CD4-positive, alpha-beta T cell treated with Interleukin-12 subunit alpha and Interleukin-12 subunit beta, for 1 hour (primary cell): ENCODE results near the gene RHD.
"Not testable (repeated sequence)": the region's sequence is repeated elsewhere in the genome, so short reads cannot be mapped to it uniquely, and the experiment has no call there.

Experiments
- DNase-seq: peaks from one replicate; pipeline ENCODE4 v3.0.0-alpha.2; 2020

The RHD gene

DNA sequence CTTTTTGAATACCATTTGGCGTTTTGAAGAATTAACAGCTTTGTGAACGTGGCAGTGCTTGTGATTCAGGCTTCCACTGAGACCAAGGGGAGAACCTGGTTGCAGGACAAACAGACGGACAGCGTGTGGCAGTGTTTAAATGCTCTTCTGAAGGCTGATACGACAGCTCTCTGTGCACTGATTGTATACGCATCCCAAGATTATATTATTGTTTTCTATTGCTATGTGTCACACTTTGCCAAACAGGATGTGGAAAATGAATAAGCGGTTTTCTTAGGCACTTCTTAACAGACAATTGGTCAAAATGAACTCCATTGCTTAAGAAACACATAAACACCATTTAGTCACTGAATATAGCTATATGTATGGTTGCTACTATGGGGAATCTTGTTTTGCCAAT, 12.5 kb upstream of the RHD start:
- not testable (repeated sequence) for DNase-seq

DNA sequence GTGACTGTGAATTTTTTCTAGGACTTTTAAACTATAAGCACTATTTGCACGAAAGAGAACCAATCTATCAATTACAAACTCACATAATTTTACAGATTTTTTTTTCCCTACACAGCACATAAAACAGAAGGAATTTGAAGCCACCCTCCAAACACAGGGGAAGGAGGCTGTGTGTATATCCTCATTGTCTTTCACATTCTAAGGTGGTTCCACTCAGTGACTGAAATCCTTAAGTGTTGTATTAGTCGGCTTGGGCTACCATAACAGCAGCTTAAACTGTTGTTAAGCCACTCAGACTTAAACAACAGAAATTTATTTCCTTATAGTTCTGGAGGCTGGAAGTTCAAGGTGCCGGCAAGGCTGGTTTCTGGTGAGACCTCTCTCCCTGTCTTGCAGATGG, 12.0 kb upstream of the RHD start:
- DNase-seq: not testable (repeated sequence)

DNA sequence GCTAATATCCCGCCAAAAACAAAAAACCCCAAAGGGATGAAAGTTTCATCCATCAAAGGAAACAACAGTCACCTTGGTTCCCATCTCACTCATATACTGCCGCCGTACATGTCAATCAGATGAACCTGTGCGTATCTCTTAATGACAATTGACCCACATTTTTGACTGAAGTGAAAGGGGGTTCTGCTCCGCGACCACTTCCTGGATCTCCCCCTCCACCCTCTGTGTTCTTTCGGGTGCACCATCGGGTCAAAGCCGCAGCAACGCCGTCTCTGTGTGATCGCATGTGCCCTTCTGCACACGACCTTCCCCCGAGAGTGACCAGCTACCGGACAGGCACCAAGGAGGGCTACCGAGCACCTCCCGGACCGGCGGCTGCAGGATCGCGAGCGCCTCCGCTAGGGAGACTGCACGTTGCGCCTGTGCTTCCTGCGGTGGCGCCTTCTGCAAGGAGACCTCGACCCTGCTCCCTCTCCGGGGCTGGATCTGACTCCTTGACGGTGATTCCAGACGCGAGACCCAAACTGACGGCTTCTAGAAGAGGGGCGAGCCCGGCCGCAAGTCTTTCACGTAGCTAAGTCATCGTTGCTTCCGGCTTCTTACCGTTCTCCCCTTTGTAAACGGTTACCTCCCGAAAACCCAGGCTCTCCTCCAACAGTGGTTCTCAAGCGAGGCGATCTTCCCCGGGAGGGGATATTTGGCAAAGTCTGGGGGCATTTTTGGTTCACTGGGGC, 5.6 kb upstream of the RHD start:
- peak; percentile 31 for DNase-seq

DNA sequence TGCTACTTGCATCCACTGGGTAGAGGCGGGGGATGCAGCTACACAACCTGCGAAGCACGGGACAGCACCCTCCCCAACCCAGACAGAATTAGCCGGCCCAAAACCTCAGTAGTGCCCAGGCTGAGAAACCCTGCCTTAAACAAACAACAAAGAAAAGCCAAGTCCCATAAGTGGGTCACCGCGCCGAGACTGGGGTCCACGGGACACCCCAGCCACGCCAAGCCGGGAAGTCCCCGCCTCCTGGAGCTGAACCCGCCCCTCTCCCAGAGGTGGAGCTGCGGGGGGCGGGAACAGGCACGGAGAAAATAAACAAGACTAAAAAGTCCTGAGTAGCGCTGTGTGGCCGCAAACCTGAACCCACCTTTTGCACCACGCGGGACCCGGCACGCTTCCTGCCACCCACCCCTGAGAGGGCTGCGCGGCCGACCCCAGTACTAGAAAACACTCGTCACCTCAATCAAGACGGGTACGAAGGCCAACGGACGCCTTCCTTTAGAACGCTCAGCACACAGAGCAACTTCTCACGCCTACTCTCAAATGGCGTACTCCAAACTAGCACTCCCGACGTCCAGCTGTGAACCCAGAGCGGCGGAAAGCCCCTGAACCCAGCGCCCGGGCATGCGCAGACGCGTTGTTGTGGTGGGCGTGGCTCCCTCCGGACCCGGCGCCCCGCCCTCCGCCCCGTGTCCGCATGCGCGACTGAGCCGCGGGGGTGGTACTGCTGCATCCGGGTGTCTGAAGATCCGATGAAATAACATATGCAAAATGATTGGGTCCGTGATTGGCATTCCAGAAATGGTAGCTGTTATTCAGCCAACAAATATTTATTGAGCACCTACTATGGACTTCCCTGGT, 4.8 kb upstream of the RHD start:
- DNase-seq: peak; percentile 89

DNA sequence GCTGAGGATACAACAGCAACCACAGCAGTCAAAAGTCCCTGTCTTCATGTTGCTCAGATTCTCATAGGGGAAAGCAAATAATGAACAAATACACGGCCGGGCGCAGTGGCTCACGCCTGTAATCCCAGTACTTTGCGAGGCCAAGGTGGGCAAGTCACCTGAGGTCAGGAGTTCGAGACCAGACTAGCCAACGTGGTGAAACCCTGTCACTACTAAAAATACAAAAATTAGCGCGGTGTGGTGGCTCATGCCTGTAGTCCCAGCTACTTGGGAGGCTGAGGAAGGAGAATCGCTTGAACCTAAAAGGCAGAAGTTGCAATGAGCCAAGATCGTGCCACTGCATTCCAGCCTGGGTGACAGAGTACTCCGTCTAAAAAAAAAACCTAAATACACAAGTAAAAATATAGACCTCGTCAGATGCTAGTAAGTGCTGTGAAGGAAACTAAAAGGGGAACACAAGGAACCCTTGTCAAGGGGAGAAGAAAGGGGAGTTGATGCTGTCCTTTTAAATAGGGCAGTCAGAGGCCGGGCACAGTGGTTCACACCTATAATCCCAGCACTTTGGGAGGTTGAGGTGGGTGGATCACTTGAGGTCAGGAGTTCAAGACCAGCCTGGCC, 4.1 kb upstream of the RHD start:
- DNase-seq: not testable (repeated sequence)

DNA sequence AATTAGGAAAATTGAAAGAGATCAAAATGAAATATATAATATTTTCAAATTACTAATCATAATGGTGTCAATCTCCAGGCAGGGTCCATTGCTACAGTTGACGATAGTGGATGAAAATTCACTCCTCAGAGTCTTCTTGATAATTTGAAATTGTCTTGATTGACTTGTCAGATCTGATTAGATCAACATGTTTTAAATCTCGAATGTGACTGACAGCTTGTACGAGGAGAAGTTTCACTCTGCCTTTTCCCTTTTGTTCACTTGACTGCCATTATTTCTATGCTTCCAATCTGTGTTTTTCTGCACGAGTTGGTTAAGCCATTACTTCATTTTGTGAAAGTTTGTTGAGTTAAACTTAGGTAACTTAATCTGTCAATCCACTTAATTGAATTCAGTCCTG, 3.3 kb downstream of the RHD start:
- not testable (repeated sequence) for DNase-seq

DNA sequence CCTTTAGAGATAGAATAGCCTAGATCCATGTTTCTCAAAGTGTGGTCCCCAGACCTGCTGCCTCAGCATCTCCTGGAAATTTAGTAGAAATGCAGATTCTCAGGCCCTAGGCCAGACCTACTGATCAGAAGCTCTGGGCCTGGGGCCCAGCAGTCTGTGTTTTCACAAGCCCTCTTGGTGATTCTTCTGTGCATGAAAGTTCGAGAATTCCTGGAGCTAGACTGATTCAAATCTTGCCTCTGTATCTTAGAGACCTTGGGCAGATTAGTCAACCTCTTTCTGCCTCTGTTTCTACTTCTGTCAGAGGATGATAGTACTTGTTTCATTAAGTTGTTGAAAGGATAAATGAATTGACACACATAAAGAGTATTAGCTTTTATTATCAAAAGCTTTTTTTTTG, 5.0 kb downstream of the RHD start:
- not testable (repeated sequence) for DNase-seq

DNA sequence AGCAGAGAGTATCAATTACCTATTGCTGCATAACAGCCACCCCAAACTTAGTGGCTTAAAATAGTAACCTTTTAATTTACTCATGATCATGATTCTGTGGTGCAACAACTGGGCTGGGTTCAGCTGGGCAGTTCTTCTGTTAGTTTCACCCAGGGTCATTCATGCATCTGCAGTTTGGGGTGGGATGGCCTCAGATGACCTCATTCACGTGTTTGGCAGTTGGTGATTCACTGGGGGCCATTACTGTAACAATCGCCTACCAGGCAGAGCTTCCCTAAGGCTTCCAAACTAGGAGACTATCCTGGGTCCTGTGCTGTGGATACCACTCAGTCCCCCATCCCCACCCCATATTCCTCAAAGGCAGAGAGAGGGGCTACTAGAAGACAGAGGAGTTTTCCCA, 6.0 kb downstream of the RHD start:
- DNase-seq: not testable (repeated sequence)

DNA sequence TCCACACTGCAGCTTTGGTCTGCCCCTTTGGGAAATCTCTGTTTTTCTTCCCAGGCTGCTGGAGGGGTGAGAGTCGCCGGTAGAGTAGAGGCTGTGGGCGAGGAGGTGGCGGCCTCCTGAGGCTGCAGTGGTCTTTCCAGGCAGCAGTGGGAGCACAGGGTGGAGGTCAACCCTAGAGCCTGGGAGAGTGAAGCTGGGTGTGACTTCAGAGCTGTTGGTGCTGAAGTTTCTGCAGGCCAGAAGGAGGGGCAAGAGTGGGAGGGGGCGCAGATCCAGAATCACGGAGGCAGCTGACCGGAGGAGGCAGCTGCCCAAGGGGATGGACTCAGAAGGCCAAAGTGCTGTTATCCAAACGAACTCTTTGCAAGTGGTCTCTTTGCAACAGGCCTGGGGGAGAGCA, 6.5 kb downstream of the RHD start:
- DNase-seq: not testable (repeated sequence)

DNA sequence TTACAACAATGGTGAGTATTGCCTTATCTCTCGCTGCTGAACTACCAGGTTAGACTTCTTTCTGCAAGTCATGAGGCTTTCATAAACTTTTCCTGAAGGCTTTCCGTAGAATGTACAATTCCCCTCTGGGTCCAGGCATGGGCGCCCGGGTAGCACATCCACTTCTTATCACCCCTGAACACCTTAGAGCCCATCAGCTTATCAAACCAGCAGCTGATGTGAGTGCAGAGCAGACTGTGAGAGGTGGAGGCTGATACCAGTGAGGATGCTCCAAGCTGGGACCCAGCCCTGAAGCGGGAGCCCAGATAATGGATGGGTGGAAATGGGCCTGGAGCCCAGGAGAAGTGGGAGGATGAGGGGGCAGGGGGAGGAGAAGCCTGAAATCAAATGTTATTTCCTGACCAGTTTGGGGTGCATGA, 7.4 kb downstream of the RHD start:
- not testable (repeated sequence) for DNase-seq

DNA sequence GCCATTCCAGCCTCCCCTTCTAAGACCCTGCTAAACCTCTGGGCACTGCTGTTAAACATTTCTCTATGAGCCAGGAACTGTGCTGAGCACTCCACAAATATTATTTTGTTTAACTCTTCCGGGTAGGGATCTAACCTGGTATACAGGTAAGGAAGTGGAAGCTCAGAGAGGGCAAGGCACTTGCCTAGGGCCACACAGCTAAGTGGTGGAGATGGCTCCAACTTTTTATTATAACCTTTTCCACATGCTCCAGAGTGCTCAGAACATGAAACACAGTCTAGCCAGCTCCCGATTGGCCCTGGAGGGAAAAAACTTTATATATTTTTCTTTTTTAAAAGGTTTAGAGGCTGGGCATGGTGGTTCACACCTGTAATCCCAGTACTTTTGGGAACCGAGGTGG, 13.6 kb downstream of the RHD start:
- not testable (repeated sequence) for DNase-seq

DNA sequence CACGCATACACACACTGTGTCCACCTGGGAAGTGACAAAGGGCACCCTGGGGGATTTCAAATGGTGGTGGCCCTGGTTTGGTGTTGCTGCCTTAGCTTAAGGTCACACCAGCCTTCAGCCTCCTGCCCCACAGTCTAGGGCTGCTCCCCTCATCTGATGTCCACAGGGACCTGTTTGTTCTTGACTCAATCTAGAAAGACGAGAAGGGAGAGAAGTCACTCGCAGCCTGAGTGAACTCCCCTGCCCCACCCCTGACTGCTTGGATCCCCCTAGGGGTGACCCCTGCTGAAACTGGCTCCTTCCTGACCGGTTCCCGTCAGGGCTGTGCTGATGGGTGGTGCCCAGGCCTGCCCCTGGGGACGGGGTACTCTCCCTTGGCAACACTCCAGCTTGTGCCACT, 14.9 kb downstream of the RHD start:
- not testable (repeated sequence) for DNase-seq

DNA sequence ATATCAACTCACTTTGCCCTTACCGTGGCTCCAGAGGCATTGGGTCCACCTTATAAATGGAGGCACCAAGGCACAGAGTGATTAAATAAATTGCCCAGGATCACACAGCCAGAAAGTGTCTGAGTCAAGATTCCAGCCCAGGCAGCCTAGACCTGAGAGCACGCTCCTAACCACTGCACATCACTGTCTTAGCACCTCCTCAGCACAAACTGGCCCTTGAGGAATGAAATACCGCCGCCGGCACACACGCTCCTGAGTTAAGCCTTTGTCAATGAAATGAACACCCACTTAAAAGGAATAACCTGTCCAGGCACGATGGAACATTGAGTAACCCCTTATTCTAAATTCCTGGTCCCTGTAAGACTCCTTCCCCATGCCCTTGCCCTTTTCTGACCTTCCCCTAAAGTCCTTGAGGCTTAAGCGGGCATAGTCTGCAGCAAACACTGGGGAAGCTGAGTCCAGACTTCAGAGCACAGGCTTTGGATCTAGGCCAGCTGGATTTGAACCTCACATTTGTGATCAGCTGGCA, 16.3 kb downstream of the RHD start:
- not testable (repeated sequence) for DNase-seq

DNA sequence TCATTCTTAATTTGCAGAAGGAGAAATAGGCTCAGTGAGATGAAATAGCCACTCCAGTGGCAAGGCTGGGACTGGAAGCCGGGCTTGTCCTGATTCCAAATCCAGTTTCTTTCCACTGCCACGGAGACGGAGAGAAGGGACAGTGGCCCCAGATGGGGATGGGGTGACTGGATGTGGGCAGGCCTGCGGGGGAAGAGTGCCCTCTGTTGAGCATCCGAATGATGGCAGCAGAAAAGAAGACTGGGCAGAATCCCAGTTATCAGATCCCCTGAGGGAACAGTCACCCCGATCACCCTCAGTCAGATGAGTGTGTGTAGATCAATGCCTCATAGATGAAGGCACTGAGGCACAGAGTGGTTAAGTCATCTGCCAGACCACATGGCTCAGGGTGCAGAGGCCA, 17.7 kb downstream of the RHD start:
- not testable (repeated sequence) for DNase-seq

DNA sequence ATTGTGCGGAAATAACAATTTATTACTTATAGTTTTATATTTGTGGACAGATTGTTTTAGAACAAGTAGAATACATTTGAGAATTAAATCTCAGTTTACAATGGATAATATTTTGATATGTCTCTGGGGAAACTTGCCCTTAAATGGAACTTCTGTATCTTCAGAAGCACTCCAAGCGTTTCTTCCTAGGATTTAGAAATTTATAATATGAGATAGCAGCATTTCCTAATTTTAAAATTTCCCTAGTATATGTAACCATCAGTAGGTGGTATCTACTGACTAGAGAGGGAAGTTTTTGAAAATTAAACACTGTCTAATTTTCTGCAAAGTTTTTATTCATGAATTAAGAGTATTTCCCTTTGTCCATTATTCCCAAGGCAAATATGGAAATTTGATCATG, 21.1 kb downstream of the RHD start:
- not testable (repeated sequence) for DNase-seq

DNA sequence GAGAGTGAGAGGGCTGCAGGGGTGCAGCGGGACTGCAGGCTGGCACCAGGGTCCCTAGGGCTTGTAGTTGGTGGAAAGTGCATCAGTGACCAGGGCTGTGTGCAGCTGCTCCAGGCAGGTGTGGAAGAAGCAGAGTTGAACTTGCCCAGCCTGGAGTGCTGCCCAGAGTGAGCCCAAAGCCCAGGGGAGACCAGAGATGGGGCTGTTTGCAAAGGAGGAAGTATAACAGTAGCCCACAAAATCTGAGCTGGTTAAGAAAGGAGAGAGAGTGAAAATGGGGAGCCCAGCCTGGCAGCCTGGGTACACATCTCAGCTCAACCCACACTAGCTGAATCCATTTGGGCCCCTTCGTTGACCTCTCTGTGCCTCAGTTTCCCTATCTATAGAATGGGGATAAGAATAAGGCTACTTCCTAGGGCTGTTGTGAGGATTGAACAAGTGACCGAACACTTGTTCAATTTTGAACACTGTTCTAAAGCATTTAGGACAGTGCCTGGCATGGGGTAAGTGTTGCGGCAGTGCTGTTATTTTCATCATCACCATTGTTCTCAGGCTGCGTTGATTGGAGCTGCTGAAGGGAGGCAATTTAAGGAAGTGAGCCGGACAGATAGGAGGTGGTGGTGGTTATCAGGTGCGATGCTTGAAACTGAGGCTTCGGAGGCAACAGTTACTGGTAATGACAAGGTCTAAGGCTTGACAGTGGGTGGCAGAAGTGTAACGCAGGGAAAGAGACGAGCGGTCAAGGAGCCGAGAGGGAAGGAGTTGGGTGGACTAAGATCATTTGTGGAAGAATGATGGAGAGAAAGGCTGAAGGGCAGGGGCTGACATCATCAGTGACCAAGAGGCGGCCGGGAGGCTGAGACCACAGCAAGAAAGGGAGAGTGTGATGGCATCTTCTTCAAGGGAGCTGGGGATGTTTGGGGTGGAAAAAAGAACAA, 22.8 kb downstream of the RHD start:
- DNase-seq: not testable (repeated sequence)

DNA sequence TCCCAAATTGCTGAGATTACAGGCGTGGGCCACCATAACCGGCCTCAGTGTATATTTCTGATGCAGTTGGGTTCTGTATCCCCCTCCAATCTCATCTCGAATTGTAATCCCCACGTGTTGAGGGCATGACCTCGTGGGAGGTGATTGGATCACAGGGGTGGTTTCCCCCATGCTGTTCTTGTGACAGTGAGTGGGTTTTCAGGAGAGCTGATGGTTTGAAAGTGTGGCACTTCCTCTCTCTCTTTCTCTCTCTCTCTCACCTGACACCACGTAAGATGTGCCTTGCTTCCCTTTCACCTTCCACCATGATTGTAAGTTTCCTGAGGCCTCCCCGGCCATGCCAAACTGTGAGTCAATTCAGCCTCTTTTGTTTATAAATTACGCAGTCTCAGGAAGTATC, 24.2 kb downstream of the RHD start:
- not testable (repeated sequence) for DNase-seq

DNA sequence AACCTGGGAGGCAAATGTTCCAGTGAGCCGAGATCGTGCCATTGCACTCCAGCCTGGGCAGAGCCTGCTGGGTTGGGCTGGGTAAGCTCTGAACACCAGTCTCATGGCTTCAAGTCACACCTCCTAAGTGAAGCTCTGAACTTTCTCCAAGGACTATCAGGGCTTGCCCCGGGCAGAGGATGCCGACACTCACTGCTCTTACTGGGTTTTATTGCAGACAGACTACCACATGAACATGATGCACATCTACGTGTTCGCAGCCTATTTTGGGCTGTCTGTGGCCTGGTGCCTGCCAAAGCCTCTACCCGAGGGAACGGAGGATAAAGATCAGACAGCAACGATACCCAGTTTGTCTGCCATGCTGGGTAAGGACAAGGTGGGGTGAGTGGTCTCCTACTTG, 28.4 kb downstream of the RHD start:
- not testable (repeated sequence) for DNase-seq

DNA sequence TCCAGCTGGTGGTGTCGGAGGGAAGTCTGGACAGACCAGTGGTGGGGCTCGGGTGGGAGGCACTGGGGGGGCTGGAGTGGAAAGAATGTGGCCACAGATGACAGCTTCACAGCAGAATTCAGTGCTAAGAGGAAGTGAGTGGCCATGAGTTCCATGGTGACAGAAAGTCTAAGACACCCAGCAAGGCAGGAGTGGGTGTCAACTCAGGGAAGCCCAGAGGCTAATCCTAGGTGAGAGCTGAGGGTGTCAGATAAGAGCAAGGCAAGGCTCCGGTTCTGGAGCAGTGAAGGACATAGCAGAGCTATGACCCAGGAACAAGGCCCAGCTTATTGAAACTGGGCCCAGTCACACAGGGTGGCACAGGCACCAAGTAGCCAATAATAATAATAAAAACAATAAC, 30.0 kb downstream of the RHD start:
- DNase-seq: not testable (repeated sequence)

DNA sequence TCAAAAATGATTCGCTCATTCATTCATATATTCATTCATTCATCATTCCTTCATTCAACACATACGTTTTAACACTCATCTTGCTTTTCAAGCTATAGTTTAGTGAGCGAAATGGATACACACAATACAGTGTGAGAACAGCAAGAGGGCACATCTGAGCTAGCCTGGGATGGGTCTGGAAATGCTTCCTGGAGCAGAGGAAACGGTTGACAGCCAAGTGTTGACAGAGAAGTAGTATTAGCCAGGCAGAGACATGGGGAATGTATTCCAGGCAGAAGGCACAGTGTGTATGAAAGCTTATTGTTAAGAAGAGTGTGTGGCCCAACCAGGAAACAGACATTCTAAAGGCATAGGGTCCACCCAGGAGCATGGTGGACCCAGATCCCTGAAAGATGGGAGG, 32.6 kb downstream of the RHD start:
- not testable (repeated sequence) for DNase-seq

DNA sequence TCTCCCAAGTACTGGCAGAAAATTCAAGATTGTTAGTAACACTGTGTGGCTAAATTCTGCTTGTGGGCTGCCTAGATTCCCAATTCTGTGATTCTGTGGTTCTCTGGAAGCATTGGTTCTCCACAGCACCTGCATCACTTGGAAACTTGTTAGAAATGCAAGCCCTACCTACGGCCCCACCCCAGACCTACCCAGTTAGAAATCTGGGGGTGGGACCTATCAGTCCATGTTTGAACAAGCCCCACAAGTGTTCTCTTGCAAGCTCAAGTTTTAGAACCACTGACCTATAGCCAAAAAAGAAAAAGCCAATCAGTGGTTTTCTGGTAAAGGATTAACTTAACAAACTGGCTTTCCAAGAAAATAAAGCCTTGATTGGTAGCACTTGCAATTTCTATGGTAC, 35.9 kb downstream of the RHD start:
- DNase-seq: not testable (repeated sequence)

DNA sequence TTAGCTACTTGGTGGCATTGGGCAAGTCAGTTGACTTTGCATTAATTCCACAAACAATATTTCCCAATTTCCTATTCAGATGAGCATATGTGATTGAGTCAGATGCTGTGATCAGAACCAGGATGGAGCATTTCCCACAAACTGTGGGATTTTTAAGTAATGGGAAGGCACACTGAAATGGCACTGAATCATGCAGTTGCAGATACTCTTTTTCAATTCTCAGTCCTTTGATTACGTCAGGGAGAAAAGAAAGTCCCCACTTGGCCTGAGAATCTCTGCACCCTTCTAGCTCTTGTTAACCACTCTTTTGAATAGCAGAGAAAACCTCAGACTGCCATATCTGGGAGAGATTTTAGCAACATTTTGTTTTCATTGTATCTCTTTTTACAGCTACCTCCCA, 36.8 kb downstream of the RHD start:
- not testable (repeated sequence) for DNase-seq
